ENCODE data around the gene TRPV4. TPM values are rescaled to one million over a fixed set of nuclear protein-coding genes. Genes with fewer than 3 reads are reported as not detected.

Gene TRPV4
- total and polyA plus RNA-seq, 9 of the 15 experiments (the other 6 are each of a cell fraction or from before 2014, with no cell fraction given), result 0.13 TPM; not detected in 8

DNA sequence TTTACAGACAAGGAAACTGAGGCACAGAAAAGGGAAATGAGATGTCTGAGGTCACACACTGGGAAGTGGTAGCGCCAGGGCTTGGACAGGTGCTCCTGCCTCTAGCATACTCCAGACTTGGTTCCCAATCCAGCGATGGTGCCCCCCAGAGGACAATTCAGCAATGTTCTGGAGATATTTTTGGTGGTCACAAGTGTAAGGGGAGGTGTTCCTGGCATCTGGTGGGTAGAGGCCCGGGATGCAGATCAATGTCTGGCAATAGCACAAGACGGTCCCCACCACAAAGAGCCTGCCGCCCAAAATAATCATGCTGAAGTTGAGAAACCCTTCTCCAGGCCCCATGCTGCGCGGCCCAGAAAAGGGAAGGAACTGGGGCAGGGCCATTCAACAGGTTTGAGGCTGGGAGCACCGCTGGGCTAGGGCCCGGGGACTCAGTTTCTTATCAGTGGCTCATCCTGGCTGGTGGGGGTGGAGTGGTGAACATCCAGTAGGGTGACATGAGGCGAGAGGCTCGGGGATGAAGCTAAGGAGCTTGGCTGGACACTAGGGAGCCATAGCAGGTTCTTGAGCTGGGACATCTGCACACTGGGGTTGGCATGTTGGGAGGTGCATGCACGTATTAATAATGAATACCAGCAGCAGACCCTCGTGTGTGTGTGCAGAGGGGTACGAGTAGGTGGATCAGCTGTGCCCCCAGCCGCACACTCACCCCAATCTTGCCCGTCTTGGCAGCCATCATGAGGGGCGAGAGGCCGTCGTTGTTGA lies 35.1 kb downstream of the TRPV4 start:
- WGBS (ENCODE audit: insufficient coverage, low coverage, missing lambda C conversion rate), result 22% methylated on average over 19 of the region's 19 CpGs
- Histone ChIP-seq H3K27me3 (ENCODE audit: control insufficient read depth in 2 of 2, insufficient read depth in 2 of 2, low read length in 2 of 2) (peaks cover 9 to 41% of the 10 kb centered on the region in 2 experiments), H3K9me1 (ENCODE audit: control insufficient read depth, insufficient read depth, low read length) (no peaks in the 10 kb centered on the region), H3K27ac (ENCODE audit: extremely low read depth, low read depth, low read length) (no peak overlapping the region), H3K4me2 (ENCODE audit: insufficient read depth, low read length) (no peak overlapping the region), H3K9me3 (replicated peaks; ENCODE audit: control insufficient read depth, insufficient read depth, low read depth, low read length) (no peaks in the 10 kb centered on the region), H3K4me3 (no peak overlapping the region), H3K79me2 (ENCODE audit: control insufficient read depth, insufficient read depth, low read length) (no peaks in the 10 kb centered on the region), H3K9ac (ENCODE audit: insufficient read depth in 1 of 2, low read depth in 2 of 2, low read length in 2 of 2) (peak overlapping the region in 1 of 2 experiments; percentile 35; a peak in 1 of 4 replicates), H3K36me3 (ENCODE audit: control insufficient read depth, insufficient read depth, low read length) (no peaks in the 10 kb centered on the region), H4K20me1 (replicated peaks; ENCODE audit: control insufficient read depth, insufficient read depth, low read length) (no peaks in the 10 kb centered on the region), H3K4me1 (replicated peaks in 1 of 2; ENCODE audit: control insufficient read depth in 2 of 2, insufficient read depth in 2 of 2, low read length in 2 of 2) (peaks cover 0 to 6% of the 10 kb centered on the region in 2 experiments; a peak in 1 of 5 replicates), H2AFZ (ENCODE audit: low read depth, low read length) (no peak overlapping the region)
- in situ Hi-C loops (cut with MboI) (no loop called here), intact Hi-C loops (cut with micrococcal nuclease) (no loop called here)
- no TSS peak for BruUV-seq (replicated peaks)
- FAIRE-seq (peak; percentile 75), DNase-seq (ENCODE audit: extremely low read depth in 1 of 4, low spot score in 3 of 4) (peak in 3 of 4 experiments; percentile 33 to 60 (median 56)), ATAC-seq (peak; percentile 74)
- ChIA-PET POLR2A (no interaction called here), CTCF (ENCODE audit: low intra/inter-chr PET ratio) (no interaction called here)
- TF ChIP-seq FOXA3 (CRISPR knock-in tag; conservative IDR thresholded peaks at IDR 0.05 in 1 of 2, IDR thresholded peaks at IDR 0.05 in 1 of 2) (no peak), SMARCA4 (IDR thresholded peaks at IDR 0.05) (no peak), CEBPG (CRISPR knock-in tag; IDR thresholded peaks at IDR 0.05) (no peak), CEBPG (tag; conservative IDR thresholded peaks at IDR 0.05 in 1 of 2, IDR thresholded peaks at IDR 0.05 in 1 of 2) (no peak), PHF21A (IDR thresholded peaks at IDR 0.05; ENCODE audit: borderline replicate concordance, low read depth) (no peak), ZNF12 (CRISPR knock-in tag; IDR thresholded peaks at IDR 0.05) (no peak), BHLHE40 (IDR thresholded peaks at IDR 0.05; ENCODE audit: low read length) (no peak), HNRNPL (IDR thresholded peaks at IDR 0.05; ENCODE audit: low read depth, low read length) (no peak), KDM5B (IDR thresholded peaks at IDR 0.05; ENCODE audit: insufficient replicate concordance, low read depth, low read length) (no peak), PTBP1 (IDR thresholded peaks at IDR 0.05; ENCODE audit: low read depth, low read length) (0 out of 2 replicates have a peak, but pooled peaks have one; percentile 46)
- TF ChIP-seq, protein P1, sequence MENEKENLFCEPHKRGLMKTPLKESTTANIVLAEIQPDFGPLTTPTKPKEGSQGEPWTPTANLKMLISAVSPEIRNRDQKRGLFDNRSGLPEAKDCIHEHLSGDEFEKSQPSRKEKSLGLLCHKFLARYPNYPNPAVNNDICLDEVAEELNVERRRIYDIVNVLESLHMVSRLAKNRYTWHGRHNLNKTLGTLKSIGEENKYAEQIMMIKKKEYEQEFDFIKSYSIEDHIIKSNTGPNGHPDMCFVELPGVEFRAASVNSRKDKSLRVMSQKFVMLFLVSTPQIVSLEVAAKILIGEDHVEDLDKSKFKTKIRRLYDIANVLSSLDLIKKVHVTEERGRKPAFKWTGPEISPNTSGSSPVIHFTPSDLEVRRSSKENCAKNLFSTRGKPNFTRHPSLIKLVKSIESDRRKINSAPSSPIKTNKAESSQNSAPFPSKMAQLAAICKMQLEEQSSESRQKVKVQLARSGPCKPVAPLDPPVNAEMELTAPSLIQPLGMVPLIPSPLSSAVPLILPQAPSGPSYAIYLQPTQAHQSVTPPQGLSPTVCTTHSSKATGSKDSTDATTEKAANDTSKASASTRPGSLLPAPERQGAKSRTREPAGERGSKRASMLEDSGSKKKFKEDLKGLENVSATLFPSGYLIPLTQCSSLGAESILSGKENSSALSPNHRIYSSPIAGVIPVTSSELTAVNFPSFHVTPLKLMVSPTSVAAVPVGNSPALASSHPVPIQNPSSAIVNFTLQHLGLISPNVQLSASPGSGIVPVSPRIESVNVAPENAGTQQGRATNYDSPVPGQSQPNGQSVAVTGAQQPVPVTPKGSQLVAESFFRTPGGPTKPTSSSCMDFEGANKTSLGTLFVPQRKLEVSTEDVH (IDR thresholded peaks at IDR 0.05; ENCODE audit: low read depth, partially characterized antibody), result no peak
- TF ChIP-seq, protein P2, sequence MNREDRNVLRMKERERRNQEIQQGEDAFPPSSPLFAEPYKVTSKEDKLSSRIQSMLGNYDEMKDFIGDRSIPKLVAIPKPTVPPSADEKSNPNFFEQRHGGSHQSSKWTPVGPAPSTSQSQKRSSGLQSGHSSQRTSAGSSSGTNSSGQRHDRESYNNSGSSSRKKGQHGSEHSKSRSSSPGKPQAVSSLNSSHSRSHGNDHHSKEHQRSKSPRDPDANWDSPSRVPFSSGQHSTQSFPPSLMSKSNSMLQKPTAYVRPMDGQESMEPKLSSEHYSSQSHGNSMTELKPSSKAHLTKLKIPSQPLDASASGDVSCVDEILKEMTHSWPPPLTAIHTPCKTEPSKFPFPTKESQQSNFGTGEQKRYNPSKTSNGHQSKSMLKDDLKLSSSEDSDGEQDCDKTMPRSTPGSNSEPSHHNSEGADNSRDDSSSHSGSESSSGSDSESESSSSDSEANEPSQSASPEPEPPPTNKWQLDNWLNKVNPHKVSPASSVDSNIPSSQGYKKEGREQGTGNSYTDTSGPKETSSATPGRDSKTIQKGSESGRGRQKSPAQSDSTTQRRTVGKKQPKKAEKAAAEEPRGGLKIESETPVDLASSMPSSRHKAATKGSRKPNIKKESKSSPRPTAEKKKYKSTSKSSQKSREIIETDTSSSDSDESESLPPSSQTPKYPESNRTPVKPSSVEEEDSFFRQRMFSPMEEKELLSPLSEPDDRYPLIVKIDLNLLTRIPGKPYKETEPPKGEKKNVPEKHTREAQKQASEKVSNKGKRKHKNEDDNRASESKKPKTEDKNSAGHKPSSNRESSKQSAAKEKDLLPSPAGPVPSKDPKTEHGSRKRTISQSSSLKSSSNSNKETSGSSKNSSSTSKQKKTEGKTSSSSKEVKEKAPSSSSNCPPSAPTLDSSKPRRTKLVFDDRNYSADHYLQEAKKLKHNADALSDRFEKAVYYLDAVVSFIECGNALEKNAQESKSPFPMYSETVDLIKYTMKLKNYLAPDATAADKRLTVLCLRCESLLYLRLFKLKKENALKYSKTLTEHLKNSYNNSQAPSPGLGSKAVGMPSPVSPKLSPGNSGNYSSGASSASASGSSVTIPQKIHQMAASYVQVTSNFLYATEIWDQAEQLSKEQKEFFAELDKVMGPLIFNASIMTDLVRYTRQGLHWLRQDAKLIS (CRISPR knock-in tag; IDR thresholded peaks at IDR 0.05), result no peak
- TF ChIP-seq, protein P3, sequence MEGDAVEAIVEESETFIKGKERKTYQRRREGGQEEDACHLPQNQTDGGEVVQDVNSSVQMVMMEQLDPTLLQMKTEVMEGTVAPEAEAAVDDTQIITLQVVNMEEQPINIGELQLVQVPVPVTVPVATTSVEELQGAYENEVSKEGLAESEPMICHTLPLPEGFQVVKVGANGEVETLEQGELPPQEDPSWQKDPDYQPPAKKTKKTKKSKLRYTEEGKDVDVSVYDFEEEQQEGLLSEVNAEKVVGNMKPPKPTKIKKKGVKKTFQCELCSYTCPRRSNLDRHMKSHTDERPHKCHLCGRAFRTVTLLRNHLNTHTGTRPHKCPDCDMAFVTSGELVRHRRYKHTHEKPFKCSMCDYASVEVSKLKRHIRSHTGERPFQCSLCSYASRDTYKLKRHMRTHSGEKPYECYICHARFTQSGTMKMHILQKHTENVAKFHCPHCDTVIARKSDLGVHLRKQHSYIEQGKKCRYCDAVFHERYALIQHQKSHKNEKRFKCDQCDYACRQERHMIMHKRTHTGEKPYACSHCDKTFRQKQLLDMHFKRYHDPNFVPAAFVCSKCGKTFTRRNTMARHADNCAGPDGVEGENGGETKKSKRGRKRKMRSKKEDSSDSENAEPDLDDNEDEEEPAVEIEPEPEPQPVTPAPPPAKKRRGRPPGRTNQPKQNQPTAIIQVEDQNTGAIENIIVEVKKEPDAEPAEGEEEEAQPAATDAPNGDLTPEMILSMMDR (IDR thresholded peaks at IDR 0.05 in 2 of 3, conservative IDR thresholded peaks at IDR 0.05 in 1 of 3; ENCODE audit: insufficient read depth in 2 of 3, low read depth in 1 of 3, low read length in 3 of 3), result peak; percentile 40 to 72 (median 44); a peak in 5 of 6 replicates
